ENCODE data around the gene HMGCS2.

DNA sequence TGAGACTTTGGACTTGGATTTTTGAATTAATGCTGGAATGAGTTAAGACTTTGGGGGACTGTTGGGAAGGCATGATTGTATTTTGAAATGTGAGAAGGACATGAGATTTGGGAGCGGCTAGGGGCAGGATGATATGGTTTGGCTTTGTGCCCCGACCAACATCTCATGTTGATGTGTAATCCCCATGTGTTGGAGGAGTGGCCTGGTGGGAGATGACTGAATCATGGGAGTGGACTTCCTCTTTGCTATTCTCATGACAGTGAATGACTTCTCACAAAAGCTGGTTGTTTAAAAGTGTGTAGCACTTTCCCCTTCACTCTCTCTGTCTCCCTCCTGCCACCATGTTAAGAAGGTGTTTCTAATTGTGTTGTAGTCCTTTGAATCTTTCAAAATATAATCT lies 66.3 kb downstream of the HMGCS2 start:
- TF ChIP-seq, protein P1, sequence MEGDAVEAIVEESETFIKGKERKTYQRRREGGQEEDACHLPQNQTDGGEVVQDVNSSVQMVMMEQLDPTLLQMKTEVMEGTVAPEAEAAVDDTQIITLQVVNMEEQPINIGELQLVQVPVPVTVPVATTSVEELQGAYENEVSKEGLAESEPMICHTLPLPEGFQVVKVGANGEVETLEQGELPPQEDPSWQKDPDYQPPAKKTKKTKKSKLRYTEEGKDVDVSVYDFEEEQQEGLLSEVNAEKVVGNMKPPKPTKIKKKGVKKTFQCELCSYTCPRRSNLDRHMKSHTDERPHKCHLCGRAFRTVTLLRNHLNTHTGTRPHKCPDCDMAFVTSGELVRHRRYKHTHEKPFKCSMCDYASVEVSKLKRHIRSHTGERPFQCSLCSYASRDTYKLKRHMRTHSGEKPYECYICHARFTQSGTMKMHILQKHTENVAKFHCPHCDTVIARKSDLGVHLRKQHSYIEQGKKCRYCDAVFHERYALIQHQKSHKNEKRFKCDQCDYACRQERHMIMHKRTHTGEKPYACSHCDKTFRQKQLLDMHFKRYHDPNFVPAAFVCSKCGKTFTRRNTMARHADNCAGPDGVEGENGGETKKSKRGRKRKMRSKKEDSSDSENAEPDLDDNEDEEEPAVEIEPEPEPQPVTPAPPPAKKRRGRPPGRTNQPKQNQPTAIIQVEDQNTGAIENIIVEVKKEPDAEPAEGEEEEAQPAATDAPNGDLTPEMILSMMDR (IDR thresholded peaks at IDR 0.05), result no peak
- TF ChIP-seq EZH2 (IDR thresholded peaks at IDR 0.05; ENCODE audit: borderline replicate concordance, insufficient read depth, low read depth, low read length, poor library complexity, severe bottlenecking), result no peak
